ENCODE data around the gene AIG1. TPM values are rescaled to one million over a fixed set of nuclear protein-coding genes. Genes with fewer than 3 reads are reported as not detected.
A peak's percentile ranks its signal among the peaks of the same experiment; 100 is the strongest.

The AIG1 gene
- total RNA-seq, 1 experiment from 2014 or later = 51.1 TPM

DNA sequence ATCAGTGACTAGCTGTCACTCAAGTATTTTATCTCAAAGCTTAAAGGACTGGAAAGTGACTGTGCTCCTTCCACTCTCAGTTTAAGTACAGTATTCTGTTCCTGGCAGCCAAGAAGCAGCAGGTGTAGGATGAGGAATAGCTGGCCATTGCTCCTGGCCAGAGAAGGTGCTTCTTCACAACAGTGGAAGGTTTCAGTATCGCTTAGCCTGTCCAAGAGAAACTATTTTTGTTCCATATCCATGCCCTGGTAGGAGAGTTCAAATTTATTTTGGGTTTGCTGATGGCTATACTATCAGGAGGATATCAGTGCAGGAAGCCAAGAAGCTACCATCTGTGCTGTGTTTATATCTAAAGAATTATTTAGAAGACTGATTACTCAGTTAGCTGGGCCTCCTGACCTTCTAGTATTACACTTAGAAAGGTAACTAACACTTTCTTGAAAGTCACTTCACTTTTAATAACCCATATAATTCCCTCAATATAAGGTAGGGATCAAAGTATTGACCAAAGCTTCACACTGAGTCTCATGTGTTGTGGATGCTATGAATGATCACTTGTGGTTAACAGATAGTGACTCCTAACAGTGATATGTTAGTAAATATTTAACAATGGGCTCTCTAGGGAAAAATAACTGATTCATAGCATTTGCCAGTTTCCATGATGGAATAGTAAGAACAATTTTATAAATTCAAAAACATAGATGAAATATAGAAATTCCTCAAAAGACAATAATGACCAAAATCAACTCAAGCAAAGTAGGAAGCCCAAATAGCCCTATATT is 99.9 kb downstream of the AIG1 start:
- H3K4me3 ChIP-seq (replicated peaks in 1 of 2; ENCODE audit: low read depth in 1 of 2, low read length in 2 of 2) = no peak overlapping the region
- no peaks in the 10 kb centered on the region for H3K27me3 ChIP-seq (ENCODE audit: insufficient read depth, low read length)
- no peak overlapping the region for H3K9ac ChIP-seq (ENCODE audit: low read length)
- DNase-seq (ENCODE audit: low read depth, low spot score) (no peak), ATAC-seq (no peak)
- H3K79me2 ChIP-seq (ENCODE audit: insufficient read depth, low read length) = no peaks in the 10 kb centered on the region
- H3K27ac ChIP-seq (ENCODE audit: low read depth, low read length) = no peak overlapping the region
- no peak overlapping the region for H2AFZ ChIP-seq (ENCODE audit: low read depth, low read length, poor library complexity, severe bottlenecking)
- H4K20me1 ChIP-seq (ENCODE audit: insufficient read depth) = no peaks in the 10 kb centered on the region
- CTCF ChIA-PET = no interaction called here
- TF ChIP-seq ELF1 (IDR thresholded peaks at IDR 0.05; ENCODE audit: borderline replicate concordance, low read depth) (no peak), SP1 (IDR thresholded peaks at IDR 0.05; ENCODE audit: low read depth) (no peak), EZH2phosphoT487 (IDR thresholded peaks at IDR 0.05; ENCODE audit: borderline replicate concordance) (no peak), ZBTB33 (IDR thresholded peaks at IDR 0.05; ENCODE audit: extremely low read depth, insufficient replicate concordance, low read length) (no peak), FOSL1 (IDR thresholded peaks at IDR 0.05; ENCODE audit: low read depth) (no peak), CEBPB (IDR thresholded peaks at IDR 0.05; ENCODE audit: low read depth) (no peak), EZH2 (IDR thresholded peaks at IDR 0.05) (no peak), POLR2AphosphoS5 (IDR thresholded peaks at IDR 0.05; ENCODE audit: low read depth, low read length) (no peak), ZNF274 (IDR thresholded peaks at IDR 0.05; ENCODE audit: low read depth, low read length) (no peak), EGR1 (IDR thresholded peaks at IDR 0.05; ENCODE audit: low read depth) (no peak), SIN3A (IDR thresholded peaks at IDR 0.05; ENCODE audit: low read depth) (no peak), CTCF (IDR thresholded peaks at IDR 0.05 in 2 of 3, conservative IDR thresholded peaks at IDR 0.05 in 1 of 3; ENCODE audit: borderline replicate concordance in 1 of 3, insufficient read depth in 1 of 3, low read depth in 2 of 3, low read length in 2 of 3) (no peak), YY1 (IDR thresholded peaks at IDR 0.05; ENCODE audit: extremely low read depth, insufficient replicate concordance, low read depth, low read length) (no peak), ZFX (IDR thresholded peaks at IDR 0.05) (no peak), TCF7L2 (IDR thresholded peaks at IDR 0.05; ENCODE audit: borderline replicate concordance, extremely low read depth, insufficient read depth, insufficient read length) (no peak)
- TF ChIP-seq, protein P1, sequence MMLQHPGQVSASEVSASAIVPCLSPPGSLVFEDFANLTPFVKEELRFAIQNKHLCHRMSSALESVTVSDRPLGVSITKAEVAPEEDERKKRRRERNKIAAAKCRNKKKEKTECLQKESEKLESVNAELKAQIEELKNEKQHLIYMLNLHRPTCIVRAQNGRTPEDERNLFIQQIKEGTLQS (IDR thresholded peaks at IDR 0.05) = no peak
- H3K9me3 ChIP-seq (ENCODE audit: control insufficient read depth in 1 of 2, insufficient read depth in 1 of 2, low read depth in 1 of 2, low read length in 2 of 2) = no peaks in the 10 kb centered on the region
- H3K4me2 ChIP-seq (ENCODE audit: low read length) = peak overlapping the region; percentile 1; the same call in 1 of the 2 replicates
- POLR2A ChIA-PET = no interaction called here
- no TSS peak for BruUV-seq (replicated peaks)
- peaks cover 0 to 12% of the 10 kb centered on the region in 2 experiments; a peak in 2 of 4 replicates for H3K4me1 ChIP-seq (ENCODE audit: control insufficient read depth in 1 of 2, insufficient read depth in 2 of 2, low read length in 2 of 2)
- intact Hi-C loops (cut with micrococcal nuclease) = no loop called here
- H3K36me3 ChIP-seq (ENCODE audit: control insufficient read depth in 1 of 2, insufficient read depth in 2 of 2, low read length in 2 of 2) = no peaks in the 10 kb centered on the region
- H3K9me2 ChIP-seq (ENCODE audit: insufficient read depth) = no peaks in the 10 kb centered on the region
- RAD21 ChIA-PET (ENCODE audit: low non-redundant PET in 1 of 2, low total read pairs in 2 of 2, uncharacterized antibody in 2 of 2, unreplicated experiment in 2 of 2) = no interaction called here
